GM12801 (cell line): ENCODE data around the gene FNDC1.

Experiments used
- CTCF ChIP-seq: IDR thresholded peaks from one replicate; pipeline ENCODE4 v1.5.1; 2011; ENCODE audit warnings: control low read depth; ENCODE audit not compliant: insufficient read length; ENCODE audit errors: extremely low read depth

The FNDC1 gene

GRCh38 chr6:159267165-159267564, 98.0 kb downstream of the FNDC1 start:
- no peak for TF ChIP-seq CTCF

DNA sequence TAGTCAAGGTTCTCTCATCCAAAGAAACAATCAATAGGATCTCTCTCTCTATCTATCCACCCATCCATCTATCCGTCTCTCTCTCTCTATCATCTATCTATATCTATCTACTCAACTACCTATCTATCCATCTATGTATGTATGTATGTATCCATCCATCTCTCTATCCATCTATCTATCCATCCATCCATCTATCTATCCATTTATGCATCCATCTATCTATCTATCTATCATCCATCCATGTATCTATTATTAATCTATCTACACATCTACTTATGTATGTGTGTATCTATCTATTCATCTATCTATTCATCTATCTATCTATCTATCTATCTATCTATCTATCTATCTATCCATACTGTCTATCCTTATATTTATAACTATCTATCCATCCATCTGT, 99.3 kb downstream of the FNDC1 start:
- TF ChIP-seq CTCF: no peak

DNA sequence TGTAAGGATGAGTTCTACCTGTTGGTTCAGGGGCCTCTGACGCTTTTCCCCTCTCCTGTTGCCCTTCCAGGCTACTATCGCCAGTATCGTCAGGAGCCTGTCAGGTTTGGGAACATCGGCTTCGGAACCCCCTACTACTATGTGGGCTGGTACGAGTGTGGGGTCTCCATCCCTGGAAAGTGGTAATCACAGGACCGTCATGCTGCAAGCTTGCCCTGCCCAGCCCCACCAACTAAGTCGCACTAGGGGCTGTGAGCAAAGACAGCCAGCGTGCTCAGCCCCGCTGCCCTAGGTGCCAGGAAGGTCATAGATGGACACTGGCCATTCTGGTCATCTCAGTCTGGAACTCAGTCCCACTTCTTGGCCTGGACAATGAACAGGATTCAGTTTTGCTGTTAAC, 102.1 kb downstream of the FNDC1 start:
- TF ChIP-seq CTCF: no peak

DNA sequence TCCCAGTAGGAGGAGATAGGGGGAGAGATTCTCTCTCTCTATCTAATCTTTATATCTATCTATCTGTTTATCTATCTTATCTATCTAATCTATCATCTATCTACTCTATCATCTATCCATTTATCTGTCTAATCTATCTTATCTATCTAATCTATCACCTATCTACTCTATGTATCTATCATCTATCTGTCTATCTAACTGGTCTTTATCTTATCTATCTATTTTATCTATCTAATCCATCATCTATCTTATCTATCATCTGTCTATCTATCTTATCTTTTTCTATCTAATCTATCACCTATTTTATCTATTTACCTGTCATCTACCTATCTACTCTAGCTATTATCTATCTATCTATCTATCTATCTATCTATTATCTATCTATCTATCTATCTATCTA, 109.4 kb downstream of the FNDC1 start:
- no peak for TF ChIP-seq CTCF

DNA sequence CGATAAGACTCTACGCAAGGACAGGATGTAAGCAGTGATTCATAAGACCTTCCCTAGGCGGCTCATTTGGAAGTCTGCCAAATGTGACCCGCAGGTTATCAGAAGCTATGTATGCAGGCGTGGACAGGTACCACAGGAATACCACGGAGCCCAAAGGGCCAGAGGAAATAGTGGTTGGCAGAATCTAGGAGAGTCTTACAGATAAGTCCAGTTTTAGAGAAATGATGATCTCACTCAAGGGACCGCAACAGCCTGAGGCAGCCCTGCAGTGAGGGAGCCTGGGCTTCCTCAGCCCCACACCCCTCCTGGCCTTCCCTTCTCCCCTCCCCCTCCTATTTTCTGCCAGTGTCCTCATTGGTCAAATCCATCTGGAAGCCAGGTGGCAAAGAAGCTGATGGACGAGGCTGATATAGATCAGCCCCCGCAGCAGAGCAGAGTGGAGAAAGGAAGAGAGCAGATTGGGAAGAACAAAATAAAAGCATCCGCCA, 110.6 kb downstream of the FNDC1 start:
- TF ChIP-seq CTCF: no peak

DNA sequence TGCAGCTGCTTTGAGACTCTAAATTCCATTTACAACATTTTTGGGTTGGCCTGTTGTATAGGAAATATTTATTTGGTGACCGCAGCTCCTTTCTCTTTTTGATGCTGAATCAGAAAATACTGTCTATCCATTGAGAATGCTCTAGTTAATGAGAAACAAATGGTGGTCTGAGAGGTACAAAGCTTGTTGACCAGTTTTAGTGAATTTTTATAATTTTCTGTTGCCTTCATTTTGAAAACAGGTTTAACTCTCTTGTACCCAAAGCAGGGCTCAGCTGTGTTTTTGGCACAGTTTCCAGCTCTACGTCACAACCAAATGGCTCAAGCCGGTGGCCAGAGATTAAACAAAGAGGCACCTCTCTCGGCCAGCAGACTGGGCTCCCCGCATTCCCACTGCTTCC, 113.2 kb downstream of the FNDC1 start:
- no peak for TF ChIP-seq CTCF

DNA sequence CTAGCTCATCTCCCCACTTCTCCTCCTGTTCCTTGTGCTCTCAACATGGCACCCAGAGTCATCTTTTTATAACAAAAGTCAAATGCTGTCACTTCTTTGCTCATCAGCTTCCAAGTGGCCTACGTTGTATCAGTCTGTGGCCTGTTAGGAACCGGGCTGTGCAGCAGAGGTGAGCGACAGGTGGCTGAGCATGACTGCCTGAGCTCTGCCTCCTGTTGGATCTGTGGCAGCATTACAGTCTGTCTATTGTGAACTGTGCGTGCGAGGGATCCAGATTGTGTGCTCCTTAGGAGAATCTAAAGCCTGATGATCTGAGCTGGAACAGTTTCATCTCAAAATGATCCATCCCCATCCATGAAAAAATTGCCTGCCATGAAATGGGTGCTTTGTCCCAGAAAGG, 129.6 kb downstream of the FNDC1 start:
- no peak for TF ChIP-seq CTCF

DNA sequence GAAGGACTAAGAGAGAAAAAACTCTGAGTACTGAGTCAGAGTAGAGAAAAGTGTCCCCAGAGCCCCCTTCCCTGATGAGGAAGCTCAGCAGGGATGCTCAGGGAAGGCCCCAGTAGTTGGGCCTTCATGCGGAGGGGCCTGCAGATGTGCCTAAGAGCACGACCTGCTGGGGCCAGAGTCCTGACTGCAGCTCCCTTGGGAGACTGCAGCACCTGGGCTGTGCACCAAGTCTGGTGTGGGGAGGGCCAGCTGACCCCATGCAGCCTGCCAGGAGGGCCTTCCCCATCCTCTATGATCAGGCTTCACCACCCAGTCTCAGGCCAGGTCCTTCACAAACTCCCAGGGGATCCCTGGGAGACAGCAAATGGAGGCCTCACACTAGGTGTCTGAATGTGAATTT, 130.4 kb downstream of the FNDC1 start:
- TF ChIP-seq CTCF: no peak
